ENCODE results near the gene SHROOM2. TPM values are rescaled to one million over a fixed set of nuclear protein-coding genes. Genes with fewer than 3 reads are reported as not detected.
A peak's percentile ranks its signal among the peaks of the same experiment; 100 is the strongest.

SHROOM2 gene
- total and polyA plus RNA-seq, 4 donors, result 3.0 to 15.5 (median 5.0) TPM

DNA sequence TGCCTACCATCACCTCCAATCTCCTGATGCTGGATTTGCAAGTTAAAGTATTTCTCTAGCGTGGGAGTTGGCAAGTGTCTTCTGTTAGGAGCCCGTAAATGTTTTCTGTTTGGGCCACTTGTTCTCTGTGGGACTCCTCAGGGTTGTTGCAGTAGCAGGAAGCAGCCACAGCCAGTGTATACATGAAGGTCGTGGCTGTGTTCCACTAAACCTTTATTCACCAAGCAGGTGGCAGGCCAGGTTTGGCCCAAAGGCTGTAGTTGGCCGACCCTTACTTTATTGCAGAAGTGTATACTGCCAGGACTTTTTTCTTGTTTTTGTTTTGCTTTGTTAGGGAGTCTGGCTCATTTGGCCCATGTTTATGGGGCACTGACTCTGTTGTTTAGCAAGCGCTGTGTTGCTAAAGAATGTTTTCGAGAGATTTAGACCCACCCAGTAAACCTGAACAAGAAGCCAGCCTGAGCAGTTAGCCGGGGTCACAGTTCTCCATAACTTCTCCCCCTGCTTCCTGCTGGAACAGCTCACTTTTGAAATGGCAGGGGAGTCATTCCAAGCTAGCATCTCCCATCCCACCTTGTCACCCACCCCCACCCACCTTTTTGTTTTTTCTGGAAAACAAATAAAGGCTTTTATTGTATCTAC, 58.8 kb downstream of the SHROOM2 start:
- no peak overlapping the region for H3K4me3 ChIP-seq
- H3K9ac ChIP-seq (ENCODE audit: insufficient read depth in 1 of 2, low read length in 2 of 2), result no peak overlapping the region
- peaks cover 0 to 19% (median 6%) of the 10 kb centered on the region in 3 donors for H3K27me3 ChIP-seq (ENCODE audit: control insufficient read depth in 3 of 3, insufficient read depth in 3 of 3, low read length in 2 of 3)
- peaks cover 0 to 7% (median 4%) of the 10 kb centered on the region in 5 donors for H3K4me1 ChIP-seq (ENCODE audit: control insufficient read depth in 5 of 5, insufficient read depth in 5 of 5, low read length in 5 of 5)
- TF ChIP-seq, protein P1, sequence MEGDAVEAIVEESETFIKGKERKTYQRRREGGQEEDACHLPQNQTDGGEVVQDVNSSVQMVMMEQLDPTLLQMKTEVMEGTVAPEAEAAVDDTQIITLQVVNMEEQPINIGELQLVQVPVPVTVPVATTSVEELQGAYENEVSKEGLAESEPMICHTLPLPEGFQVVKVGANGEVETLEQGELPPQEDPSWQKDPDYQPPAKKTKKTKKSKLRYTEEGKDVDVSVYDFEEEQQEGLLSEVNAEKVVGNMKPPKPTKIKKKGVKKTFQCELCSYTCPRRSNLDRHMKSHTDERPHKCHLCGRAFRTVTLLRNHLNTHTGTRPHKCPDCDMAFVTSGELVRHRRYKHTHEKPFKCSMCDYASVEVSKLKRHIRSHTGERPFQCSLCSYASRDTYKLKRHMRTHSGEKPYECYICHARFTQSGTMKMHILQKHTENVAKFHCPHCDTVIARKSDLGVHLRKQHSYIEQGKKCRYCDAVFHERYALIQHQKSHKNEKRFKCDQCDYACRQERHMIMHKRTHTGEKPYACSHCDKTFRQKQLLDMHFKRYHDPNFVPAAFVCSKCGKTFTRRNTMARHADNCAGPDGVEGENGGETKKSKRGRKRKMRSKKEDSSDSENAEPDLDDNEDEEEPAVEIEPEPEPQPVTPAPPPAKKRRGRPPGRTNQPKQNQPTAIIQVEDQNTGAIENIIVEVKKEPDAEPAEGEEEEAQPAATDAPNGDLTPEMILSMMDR (IDR thresholded peaks at IDR 0.05; ENCODE audit: control extremely low read depth, extremely low read depth), result no peak
- 57 to 68% methylated on average over 7 of the region's 7 CpGs for WGBS, 2 donors
- no peaks in the 10 kb centered on the region for H3K36me3 ChIP-seq (ENCODE audit: control insufficient read depth in 4 of 4, insufficient read depth in 4 of 4, low read length in 4 of 4)
- H3K27ac ChIP-seq (ENCODE audit: low read depth in 1 of 2, low read length in 1 of 2), result peak overlapping the region in 1 of 2 donors; percentile 52
- no peak for DNase-seq
- H3K9me3 ChIP-seq (ENCODE audit: control insufficient read depth in 4 of 4, insufficient read depth in 3 of 4, low read length in 3 of 4), result no peaks in the 10 kb centered on the region
- ATAC-seq (ENCODE audit: insufficient read depth, low FRiP score), result no peak

DNA sequence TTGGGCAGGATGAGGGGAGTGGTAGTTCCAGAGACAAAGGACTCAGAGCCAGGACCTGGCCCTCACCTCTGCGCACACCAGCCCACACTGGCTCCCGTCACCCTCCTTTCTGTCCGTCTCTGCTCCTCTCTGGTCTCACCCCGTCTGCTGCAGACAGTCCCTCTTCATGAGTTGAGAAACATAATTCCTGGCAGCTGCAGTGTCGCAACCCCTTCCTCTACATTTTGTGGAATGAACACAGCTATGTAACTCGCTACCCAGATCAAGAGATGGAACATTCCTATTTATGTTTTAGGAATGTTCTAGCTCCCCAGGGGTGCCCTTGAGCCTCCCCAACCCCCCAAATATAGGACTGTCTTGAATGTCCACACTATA, 59.3 kb downstream of the SHROOM2 start:
- Histone ChIP-seq H3K4me3 (no peak overlapping the region), H3K9ac (ENCODE audit: insufficient read depth in 1 of 2, low read length in 2 of 2) (no peak overlapping the region), H3K27me3 (ENCODE audit: control insufficient read depth in 3 of 3, insufficient read depth in 3 of 3, low read length in 2 of 3) (peaks cover 0 to 19% (median 6%) of the 10 kb centered on the region in 3 donors), H3K36me3 (ENCODE audit: control insufficient read depth in 4 of 4, insufficient read depth in 4 of 4, low read length in 4 of 4) (no peaks in the 10 kb centered on the region), H3K4me1 (ENCODE audit: control insufficient read depth in 5 of 5, insufficient read depth in 5 of 5, low read length in 5 of 5) (peaks cover 0 to 7% (median 4%) of the 10 kb centered on the region in 5 donors), H3K9me3 (ENCODE audit: control insufficient read depth in 4 of 4, insufficient read depth in 3 of 4, low read length in 3 of 4) (no peaks in the 10 kb centered on the region), H3K27ac (ENCODE audit: low read depth in 1 of 2, low read length in 1 of 2) (peak overlapping the region in 1 of 2 donors; percentile 52)
- peak; percentile 56 to 70 (median 59) for DNase-seq
- TF ChIP-seq, protein P1 (IDR thresholded peaks at IDR 0.05; ENCODE audit: control extremely low read depth, extremely low read depth), result no peak
- 36 to 60% methylated on average over 6 of the region's 6 CpGs for WGBS, 2 donors
- ATAC-seq (ENCODE audit: insufficient read depth, low FRiP score), result no peak

DNA sequence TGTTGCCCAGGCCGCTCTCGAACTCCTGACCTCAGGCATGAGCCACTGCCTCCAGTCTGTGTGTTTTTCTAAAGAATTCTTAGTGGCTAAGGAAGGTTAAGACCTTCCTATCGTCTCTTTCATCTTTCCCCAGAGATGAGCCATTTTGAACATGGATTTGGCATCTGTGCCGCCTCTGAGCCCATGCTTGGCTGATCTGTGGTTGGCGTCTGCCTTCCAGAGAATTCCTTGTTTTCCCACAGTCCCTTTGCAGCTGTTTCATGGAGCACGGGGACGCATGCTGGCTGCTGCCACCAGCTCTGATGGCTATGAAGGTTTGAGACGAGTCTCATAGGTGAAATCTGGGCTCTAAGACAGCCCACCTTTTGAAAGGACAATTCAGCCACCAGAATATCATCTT, 60.4 kb downstream of the SHROOM2 start:
- Histone ChIP-seq H3K4me3 (no peak overlapping the region), H3K4me1 (ENCODE audit: control insufficient read depth in 5 of 5, insufficient read depth in 5 of 5, low read length in 5 of 5) (peaks cover 0 to 7% (median 4%) of the 10 kb centered on the region in 5 donors), H3K36me3 (ENCODE audit: control insufficient read depth in 4 of 4, insufficient read depth in 4 of 4, low read length in 4 of 4) (no peaks in the 10 kb centered on the region), H3K9me3 (ENCODE audit: control insufficient read depth in 4 of 4, insufficient read depth in 3 of 4, low read length in 3 of 4) (no peaks in the 10 kb centered on the region), H3K9ac (ENCODE audit: insufficient read depth in 1 of 2, low read length in 2 of 2) (no peak overlapping the region), H3K27me3 (ENCODE audit: control insufficient read depth in 3 of 3, insufficient read depth in 3 of 3, low read length in 2 of 3) (peaks cover 0 to 19% (median 6%) of the 10 kb centered on the region in 3 donors), H3K27ac (ENCODE audit: low read depth in 1 of 2, low read length in 1 of 2) (peak overlapping the region in 1 of 2 donors; percentile 2)
- TF ChIP-seq, protein P1 (IDR thresholded peaks at IDR 0.05; ENCODE audit: control extremely low read depth, extremely low read depth), result no peak
- ATAC-seq (ENCODE audit: insufficient read depth, low FRiP score) (no peak), DNase-seq (no peak)
- WGBS, 2 donors, result 89 to 97% methylated on average over 8 of the region's 8 CpGs
